ENCODE measurements around the gene HOXC10.

HOXC10 gene

DNA sequence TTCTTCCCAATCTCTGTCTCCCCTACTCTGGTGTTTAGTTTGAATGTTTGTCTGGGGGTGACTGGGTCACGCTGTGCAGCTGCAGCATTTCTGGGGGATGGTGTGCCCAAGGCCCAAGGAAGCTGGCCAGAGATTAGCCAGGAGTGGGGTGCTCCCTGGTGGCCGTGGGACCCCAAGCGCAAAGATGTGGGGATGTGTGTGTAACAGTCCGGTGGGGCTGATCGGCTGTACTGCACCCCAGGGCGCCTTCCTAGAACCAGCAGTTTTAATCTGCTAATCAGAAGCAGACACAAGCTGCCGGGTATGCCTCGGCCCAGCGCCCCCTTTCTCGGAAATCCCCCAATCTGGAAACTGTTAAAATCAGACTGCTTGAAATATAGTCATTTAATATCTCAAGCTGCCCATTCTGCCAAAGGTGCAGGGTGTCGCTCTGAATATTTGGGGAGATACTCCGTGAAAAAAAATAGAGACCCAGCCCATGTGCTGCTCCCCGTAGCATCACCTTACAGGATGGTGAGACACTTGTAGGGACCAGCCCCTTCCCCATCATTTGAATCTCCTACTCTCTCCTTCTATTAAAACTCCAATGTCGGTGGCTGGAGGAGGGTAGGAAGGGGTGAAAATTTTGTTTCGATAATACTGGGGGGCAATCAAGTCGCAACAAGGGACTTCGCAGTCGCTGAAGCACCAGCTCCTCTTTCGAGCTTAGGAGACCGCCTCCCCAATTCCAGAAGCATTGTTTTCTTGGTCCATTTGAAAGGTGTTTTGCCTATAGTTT lies 19.3 kb downstream of the HOXC10 start:
- no peak for DNase-seq (ENCODE audit: low spot score)

DNA sequence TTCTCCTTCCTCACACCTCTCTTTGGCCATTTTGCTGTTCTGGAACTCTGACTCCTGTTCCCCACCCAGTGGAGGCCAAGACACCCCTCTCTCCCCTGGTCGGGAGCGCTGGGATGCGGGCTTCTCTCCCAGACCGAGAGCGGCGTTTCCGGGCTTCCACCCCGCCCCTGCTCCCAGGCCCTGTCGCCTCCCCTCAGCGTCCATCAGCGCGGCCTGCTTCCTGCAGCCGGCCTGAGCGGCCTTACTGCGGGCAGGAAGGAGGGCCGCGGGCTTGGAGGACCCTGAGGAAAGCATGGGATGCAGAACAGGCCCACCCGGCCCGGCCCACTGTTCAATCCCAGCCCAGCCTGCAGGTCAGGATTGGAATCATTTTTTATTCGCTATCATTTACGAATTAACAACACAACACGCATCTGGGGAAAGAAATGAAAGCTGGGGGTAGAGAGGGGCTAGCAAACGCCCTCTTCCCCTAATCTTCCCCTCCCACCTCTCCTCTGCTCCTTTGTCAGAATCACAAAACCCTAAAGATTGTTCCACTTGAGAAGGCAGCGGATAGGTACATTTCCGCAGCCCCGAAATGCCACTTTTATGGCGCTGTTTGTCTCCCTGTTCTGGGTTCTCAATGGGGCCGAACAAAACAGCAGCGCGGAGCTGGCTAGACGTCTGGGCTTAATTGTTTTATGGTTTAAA lies 20.0 kb downstream of the HOXC10 start:
- DNase-seq (ENCODE audit: low spot score): no peak

DNA sequence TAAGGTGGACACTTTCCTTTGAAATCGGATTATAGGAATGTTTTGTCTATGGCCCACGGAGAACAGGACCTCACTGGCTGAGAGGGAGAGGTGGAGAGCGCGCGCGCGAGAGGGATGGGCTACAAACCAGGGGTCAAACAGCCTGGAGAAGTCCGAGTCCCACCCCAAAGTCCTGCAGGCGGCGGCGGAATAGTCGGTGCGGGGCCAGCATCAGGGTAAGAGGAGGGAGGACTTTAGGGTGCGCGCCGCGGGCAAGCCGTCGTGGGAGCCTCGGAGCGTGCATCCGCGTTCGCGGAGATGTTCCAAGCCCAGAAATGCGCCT lies 20.5 kb downstream of the HOXC10 start:
- DNase-seq (ENCODE audit: low spot score): no peak

DNA sequence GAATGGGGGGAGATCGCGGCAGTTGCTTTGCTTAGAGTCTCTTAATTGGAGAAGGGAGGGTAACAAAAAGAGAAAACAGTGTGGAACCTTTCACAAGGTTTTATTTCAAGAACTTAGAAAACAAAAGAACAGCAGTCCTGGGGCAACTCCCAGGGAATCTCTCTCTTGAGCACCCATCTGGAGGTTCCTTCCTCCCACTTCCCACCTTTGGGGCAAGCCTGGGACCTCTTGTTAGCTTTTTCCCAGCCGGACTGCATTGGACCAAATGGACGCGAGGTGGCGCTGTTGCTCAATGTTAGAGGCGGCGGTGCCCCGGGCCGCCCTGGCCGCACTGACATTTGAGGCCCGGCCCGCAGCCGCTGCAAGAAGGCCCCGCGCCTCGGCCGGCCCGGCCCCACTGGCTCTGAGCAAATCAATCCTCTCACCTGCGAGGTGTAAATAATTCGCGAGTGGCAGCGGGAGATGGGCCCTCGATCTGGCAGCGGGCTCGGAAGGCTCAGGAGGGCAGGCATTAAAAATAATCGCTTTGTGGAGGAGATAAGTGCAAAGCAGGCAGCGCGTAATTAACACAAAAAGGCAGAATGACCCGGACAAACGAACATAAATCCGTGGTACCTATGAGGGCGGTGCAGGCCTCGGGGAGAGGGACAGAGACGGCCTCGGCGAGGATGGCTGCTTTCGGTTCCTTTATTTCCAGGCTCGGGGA lies 21.1 kb downstream of the HOXC10 start:
- peak; percentile 90 for DNase-seq (ENCODE audit: low spot score)

DNA sequence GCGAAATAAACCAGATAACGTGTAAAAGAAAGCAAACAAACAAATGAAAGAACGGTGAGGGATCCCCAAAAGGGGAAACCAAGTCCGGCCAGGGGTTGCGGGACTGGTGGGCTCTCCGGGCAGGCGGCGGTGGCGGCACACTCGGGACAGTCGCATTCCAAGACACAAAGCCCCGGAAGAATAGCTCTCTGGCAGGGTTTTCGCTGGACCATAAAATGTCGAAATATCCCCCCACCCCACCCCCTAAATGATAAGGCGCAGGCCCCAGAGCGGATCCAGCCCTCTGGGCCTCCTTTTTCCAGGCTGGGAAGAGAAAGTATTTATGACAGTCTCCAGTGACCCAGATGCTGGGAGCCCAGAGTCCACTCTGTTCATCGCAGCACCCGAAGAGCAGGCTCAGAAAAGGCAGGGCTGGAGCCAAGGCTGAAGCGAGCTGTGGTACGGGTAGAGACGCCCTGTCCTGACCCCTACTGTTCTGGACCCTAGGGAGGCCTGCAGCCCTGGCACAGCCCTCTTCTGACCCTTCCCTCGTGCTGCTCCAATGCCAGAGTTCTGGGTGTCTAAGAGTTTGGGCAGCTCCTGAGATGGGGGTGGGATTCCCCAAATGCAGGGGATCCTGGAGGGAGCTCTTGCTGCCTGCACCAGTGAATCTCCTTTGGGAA lies 21.7 kb downstream of the HOXC10 start:
- no peak for DNase-seq (ENCODE audit: low spot score)

DNA sequence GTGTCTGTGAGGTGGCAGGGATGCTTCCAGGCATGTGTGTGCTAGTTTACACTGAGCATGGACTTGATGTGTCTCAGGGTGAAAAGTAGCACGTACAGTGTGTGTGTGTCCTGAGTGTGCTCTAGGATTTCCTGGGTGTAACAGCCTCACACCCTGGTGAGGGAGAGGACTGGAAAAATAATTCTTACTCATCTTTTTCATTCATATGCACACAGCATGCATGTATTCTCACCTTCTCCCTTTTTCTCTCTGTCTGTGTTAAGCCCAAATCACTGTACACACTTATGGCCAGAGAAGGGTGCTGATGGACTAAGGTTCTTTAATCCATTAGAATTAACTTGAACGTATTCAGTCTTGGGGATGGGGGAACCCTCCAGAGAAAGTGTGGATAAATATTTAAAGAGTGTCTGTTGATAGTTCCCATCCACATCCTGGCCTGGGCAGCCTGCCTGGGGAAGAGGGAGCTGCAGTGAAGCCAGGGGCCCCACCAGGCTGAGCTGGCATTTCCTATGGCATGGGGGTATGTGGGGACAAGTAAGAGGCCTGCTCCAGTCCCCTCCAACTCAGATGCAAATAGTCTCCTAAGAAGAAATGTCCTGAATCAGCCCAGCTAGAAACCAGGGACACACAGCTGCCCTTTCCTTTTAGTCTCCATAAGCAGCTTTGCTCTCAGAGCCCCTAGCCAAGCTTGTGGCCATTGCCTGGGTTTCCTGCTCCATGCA lies 22.8 kb downstream of the HOXC10 start:
- no peak for DNase-seq (ENCODE audit: low spot score)

DNA sequence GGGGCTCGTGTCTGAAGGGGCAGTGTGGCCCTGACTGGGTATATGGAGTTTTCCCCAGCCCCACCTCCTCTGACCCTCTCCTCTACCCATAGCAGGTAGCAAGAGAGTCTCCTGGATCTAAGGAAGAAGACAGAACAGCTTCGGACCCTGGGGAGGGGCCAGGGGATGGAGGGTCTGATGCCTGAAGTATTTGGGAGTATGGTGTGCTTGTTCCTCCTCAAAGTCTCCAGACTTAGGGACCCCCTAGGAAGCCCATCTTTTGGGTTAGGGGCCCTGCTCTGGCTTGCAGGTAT lies 23.3 kb downstream of the HOXC10 start:
- DNase-seq (ENCODE audit: low spot score): no peak

DNA sequence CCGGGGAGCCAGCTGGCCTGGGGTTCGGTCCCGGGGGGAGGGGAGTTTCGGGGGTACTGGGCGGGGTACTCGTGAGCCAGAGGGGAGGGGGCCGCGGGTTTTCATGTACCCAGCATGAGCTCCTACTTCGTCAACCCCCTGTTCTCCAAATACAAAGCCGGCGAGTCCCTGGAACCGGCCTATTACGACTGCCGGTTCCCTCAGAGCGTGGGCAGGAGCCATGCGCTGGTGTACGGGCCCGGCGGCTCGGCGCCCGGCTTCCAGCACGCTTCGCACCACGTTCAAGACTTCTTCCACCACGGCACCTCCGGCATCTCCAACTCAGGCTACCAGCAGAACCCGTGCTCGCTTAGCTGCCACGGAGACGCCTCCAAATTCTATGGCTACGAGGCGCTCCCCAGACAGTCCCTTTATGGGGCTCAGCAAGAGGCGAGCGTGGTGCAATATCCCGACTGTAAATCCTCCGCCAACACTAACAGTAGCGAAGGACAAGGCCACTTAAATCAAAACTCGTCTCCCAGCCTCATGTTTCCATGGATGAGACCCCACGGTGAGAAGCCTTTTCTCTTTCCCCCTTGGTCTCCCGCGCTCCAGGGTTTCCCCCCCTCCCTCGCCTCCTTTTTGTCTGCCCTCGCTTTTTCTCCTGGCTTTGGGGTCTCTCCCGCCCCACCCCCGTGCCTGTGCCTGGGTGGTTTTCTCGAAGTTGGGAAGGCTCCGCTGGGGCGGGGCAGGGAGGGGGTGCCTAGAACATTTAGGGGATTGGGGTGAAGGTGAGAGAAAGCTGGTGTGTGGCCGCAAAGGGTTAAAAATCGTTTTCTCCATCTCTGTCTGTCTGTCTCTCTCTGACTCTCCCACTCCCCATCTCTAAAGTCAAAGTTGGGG lies 24.5 kb downstream of the HOXC10 start:
- no peak for DNase-seq (ENCODE audit: low spot score)

DNA sequence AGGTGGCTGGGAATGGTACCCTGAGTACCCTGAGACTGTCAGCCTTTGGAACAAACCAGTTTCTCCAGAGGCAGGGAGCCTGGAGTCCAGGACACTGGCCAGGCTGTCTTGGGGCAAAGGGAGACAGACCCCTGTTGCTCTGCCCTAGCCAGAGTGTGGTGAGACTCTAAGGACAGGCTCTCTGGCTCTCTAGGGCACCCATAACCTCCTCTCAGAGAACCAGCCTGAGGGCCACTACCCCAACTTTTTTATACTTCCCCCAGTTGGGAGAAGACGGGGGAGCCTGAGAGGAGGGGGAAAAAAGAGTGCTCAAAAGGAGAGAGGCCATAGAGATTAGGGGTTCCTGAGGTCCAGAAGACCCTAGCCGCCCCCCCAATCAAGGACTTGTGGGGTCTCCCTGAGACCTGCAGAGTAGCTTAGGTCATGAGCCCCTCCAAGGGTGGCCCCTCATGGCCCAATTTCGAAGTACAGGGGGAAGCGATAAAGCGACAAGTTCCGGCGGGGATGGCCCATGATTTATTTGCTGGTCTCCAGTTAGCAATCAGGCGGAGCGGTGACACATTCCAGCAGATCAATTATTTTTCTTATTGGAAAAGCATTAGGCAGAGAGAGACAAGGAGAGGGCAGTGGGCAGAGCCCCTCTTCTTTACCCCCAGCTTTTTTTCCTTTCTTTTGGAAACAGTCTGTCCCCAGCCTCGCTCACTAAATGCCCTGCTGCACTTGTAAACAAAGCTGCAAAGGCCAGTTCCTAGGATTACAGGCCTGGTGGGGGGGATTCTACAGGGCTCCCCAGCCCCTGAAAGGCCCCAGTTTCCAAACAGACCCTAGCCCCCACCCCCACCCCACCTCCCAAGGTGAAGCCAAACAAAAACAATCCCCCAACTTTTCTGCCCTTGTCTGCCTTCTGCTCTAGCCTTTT lies 25.4 kb downstream of the HOXC10 start:
- DNase-seq (ENCODE audit: low spot score): no peak

DNA sequence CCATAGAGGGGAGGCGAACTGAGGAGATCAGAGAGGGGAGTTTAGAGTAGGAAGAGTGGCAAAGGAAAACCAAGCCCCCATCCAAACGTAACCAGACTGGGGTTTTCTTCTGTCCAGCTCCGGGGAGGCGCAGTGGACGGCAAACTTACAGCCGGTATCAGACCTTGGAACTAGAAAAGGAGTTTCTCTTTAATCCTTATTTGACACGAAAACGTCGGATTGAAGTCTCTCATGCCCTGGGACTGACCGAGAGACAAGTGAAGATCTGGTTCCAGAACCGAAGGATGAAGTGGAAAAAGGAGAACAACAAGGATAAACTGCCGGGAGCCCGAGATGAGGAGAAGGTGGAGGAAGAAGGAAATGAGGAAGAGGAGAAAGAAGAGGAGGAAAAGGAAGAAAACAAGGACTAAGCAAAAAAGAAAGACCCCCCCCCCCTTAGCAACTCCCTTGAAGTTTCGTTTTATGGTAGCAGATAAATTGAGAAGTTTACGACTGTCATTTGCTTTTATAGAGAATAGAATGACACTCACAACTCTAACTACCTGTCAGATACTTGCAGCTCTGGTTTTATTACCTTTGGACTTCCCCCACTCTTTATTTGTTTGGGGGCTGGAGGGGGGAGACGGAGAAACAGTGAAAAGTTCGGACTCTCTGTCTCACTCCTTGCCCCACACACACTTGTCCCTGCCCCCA lies 26.2 kb downstream of the HOXC10 start:
- no peak for DNase-seq (ENCODE audit: low spot score)

DNA sequence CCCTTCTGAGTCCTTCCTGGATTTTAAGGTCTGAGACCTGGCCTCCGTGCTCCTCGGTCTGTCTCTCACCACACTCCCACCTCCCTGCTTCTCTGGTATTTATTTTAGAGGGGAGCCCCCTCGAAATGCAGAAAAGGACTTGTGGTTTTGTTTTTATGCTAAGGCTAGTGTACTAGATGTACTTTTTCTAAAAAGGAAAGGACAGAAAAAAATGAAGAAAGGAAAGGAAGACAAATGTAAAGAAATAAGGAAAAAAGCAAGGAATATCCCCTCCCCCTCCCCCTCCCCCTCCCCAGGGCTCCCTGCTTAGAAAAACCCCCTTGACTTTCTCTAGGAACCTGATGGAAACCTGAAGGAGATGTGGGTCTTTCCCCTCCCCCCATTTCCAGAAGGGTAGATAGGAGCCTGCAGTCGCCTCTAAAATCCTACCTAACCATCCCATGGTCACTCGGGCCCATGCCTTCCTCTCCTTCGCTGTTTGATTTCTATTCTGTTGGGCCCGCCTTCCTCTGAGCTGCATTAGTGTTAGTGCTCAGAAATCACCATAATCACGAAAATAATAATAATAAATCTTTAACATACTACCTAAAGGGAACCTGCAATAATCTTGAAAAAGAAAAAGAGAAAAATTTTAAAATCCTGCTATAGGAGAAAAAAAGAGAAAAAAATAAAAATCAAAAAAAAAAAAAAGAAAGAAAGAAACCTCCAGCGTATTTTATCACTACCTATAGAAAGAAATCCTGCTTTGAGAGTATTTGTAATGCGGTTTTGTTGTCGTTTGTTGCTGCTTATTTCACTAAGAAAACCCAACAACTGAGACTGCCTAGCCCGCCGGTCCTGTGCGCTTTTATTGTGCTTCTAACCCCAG lies 27.0 kb downstream of the HOXC10 start:
- no peak for DNase-seq (ENCODE audit: low spot score)

DNA sequence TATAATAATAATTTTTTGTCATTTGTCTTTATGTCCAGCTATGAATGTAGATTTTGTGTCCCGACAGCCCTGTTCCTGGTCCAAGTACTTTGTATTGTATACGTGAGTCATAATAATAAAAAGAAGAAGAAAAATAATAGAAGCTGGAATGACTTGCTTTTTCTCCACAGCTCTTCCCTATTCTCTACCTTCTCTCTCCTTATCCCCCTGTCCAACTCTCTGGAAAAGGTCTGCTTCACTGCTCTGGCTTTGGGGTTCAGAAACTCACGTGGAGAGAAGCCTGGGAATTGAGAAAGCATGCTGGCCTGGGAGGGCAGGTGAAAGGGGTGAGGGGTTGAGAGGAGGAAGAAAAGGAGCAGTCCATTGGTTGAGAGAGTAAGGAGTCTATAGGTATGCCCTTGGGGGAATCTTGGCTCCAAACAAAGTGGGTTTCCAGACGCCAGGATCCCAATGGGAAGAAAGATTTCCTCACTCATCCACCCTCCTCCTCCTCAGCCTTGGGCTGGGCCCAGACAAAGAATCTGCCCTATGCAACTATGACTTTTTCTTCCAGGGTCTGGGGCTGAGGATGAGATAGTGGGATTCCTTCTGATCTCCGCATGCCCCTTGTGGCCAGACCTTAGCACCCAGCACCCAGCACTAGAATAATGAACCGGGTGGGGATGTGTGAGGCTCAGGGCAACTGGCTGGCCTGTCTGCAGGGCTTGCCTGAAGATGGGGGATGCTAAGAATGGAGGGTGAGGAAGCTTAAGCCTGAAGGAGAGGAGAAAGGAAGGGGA lies 27.9 kb downstream of the HOXC10 start:
- DNase-seq (ENCODE audit: low spot score): no peak

DNA sequence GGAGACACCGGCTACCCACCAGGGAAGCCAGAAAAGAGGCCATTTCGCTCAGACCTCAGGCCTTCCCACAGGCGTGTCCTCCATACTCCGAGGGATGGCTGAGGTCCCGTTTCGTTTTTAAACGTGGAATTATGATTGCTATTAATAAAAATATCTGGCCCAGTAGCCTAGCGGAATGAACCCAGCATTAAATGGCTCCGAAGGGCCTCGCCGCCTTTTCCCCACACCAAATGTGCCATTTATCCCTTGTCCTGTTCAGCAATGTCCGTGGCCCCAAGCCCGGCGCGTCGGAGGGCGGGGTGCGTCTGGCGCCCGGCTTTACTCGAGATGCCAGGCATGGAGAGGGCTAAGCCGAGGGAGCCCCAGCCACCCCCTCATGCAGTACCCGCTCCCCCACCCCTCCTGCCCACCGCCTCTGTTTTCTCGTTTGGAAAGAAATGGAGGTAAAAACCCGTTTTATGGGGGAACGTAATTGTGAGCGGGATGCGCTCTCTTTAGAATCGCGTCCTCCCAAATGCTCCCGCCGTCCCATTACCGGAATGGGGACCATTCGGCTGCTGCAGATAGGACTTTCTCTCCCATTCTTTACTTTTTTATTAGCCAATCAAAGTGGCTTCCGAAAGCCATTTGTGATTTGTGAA lies 29.6 kb downstream of the HOXC10 start:
- DNase-seq (ENCODE audit: low spot score): no peak

DNA sequence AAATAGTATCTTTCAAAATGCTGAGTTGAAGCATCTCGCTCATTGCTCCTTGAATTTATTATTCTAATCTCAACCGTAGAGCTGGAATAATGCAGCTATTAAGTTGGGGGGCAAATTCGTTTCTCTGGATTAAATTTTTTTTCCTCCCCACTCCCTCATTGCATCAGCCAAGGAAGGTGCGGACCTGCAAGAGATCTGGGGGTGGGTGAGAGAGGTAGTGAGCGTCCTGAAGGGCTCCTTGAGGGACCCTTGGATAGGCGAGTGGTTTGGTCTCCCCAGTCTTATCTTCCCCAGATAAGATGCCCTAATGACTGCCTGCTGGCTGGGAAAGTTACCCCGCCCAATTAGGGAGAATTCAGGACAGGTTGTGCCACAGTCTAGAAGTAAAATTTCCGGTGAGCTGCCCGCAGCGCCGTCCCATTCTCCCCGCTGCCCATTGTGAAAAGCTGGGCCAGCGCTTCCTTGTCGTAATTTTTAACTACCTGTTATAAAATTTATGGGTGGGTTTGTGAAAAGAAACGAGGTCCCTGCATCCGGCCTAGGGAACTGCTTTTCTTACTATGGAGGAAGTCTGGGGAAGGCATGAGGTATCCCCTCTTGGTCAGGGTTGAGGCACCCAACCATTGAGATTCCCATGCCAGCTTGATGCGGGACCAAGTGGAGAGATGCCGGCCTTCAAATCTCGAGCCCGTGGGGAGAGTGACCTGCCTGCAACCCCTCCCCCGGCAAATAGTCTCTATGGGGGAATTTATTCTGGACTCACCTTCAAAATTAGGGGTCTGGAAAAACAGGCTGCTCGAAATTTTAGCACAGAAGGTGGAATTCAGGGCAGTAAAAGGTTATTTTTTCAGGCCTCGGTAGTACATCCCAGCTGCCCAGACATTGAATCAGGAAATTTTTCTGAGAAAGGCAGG lies 30.3 kb downstream of the HOXC10 start:
- DNase-seq (ENCODE audit: low spot score): no peak

DNA sequence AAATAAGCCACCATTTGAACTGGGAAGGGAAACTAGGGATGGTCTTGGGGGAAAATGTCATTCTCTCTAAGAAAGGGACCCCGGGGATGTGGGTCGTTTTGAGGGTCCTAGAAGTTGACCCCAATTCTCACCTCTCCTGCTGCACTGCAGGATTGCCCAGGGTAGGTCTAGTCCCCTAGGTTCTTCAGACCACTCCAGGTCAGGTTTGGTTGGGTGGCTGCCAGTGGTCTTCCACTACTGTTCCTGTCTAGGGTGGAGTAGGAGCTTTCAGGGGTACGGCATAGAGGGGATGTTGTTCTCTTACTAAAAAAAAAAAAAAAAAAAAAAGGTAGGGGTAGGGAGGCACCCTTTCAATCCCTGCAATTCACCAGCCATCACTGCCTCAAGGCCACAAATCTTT lies 31.1 kb downstream of the HOXC10 start:
- no peak for DNase-seq (ENCODE audit: low spot score)

DNA sequence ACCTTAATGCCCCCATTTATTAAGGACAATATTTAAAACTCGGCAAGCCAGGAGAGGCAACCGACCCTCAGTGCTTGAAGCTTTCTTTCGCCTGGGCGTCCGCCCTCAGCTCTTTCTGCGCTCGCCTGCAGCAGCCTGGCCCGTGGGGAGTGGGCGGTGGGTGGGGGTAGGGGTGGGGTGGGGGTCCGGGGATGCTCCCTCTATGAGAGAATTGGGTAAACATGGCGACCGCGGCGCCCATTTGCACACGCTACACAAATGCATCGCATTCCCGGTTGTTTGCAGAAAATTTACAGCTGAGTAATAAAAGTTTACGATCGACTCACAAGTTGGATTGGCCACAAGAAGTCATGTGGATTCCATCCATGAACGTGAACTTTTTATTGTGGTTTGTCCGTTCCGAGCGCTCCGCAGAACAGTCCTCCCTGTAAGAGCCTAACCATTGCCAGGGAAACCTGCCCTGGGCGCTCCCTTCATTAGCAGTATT lies 31.6 kb downstream of the HOXC10 start:
- DNase-seq (ENCODE audit: low spot score): no peak
